GM12878 (cell line): ENCODE data around the gene FGF1. TPM values are rescaled to one million over a fixed set of nuclear protein-coding genes. Genes with fewer than 3 reads are reported as not detected.

ENCODE experiments used
- ATAC-seq: fragments of 200-7000 bp; cut with Tn5 transposase; 3 replicates; pipeline ENCODE4 v1.9.1; 2020; ENCODE audit warnings: mild to moderate bottlenecking, moderate library complexity
- BruUV-seq: library from RNA; stranded (reverse); fragments of 400-500 nt; replicated peaks from 2 replicates; lab custom pipeline; 2021; lab: Mats Ljungman, UMichigan
- CTCF ChIA-PET: fragments of 300-600 bp; sonication (Branson Sonifier 250); formaldehyde crosslinking; extraction: SDS; loops from one replicate; lab custom pipeline; 2021; ENCODE audit warnings: inconsistent platforms; lab: Yijun Ruan, JAX
- POLR2A ChIA-PET: fragments of 350-600 bp; formaldehyde crosslinking; extraction: SDS; loops from one replicate; lab custom pipeline; 2021; ENCODE audit warnings: inconsistent platforms; lab: Charles Lee
- RAD21 ChIA-PET: fragments of 300-600 bp; sonication (Branson Sonifier 250); formaldehyde crosslinking; loops from one replicate; lab custom pipeline; 2023; ENCODE audit warnings: antibody characterized with exemption; ENCODE audit not compliant: unreplicated experiment; lab: Charles Lee
- SMC1A ChIA-PET: fragments of 300-600 bp; sonication (Branson Sonifier 250); formaldehyde crosslinking; loops from one replicate; lab custom pipeline; 2023; ENCODE audit not compliant: unreplicated experiment, uncharacterized antibody; lab: Charles Lee
- DNase-seq: peaks from one replicate; pipeline ENCODE4 v3.0.0-alpha.2; 2011; ENCODE audit warnings: low read depth, low spot score
- FAIRE-seq: peaks from 3 replicates; lab custom pipeline; 2011; peaks lifted over from hg19 to GRCh38; lab: Jason Lieb, UNC
- H2AFZ ChIP-seq: 2 replicates; pipeline ENCODE4 v1.6.0; 2011; ENCODE audit warnings: low read depth, low read length, control low read depth; ENCODE audit not compliant: control insufficient read depth
- H3K27ac ChIP-seq: 2 replicates; pipeline ENCODE4 v1.5.1; 2011; ENCODE audit warnings: control low read depth; ENCODE audit not compliant: control insufficient read depth, insufficient read depth
- H3K27me3 ChIP-seq, 2 experiments: replicated peaks in 1 of 2; 2 replicates each; pipeline versions ENCODE4 v1.6.0 to v1.6.1; 2011; ENCODE audit warnings: low read length in 1 of 2; ENCODE audit not compliant: control insufficient read depth in 2 of 2, insufficient read depth in 2 of 2
- H3K36me3 ChIP-seq, 2 experiments: 2 replicates each; pipeline ENCODE4 v1.5.1; 2011; ENCODE audit warnings: low read length in 1 of 2; ENCODE audit not compliant: control insufficient read depth in 2 of 2, insufficient read depth in 2 of 2
- H3K4me1 ChIP-seq: 2 replicates; pipeline ENCODE4 v1.6.1; 2011; ENCODE audit warnings: mild to moderate bottlenecking, low read length, moderate library complexity, mixed read lengths; ENCODE audit not compliant: control insufficient read depth, insufficient read depth
- H3K4me2 ChIP-seq: 2 replicates; pipeline ENCODE4 v1.6.0; 2011; ENCODE audit warnings: control low read depth; ENCODE audit not compliant: control insufficient read depth, insufficient read depth
- H3K4me3 ChIP-seq: fragments of 200-600 bp; sonication (generic); 2 replicates; pipeline ENCODE4 v1.5.1; 2016
- H3K79me2 ChIP-seq: 2 replicates; pipeline ENCODE4 v1.6.0; 2011; ENCODE audit warnings: low read length; ENCODE audit not compliant: control insufficient read depth, insufficient read depth
- H3K9ac ChIP-seq: 2 replicates; pipeline ENCODE4 v1.8.0; 2011; ENCODE audit warnings: low read length, control low read depth, mixed read lengths; ENCODE audit not compliant: control insufficient read depth, insufficient read depth
- H3K9me3 ChIP-seq: replicated peaks from 3 replicates; pipeline ENCODE4 v1.5.1; 2011; ENCODE audit warnings: mild to moderate bottlenecking, low read length; ENCODE audit not compliant: control insufficient read depth, insufficient read depth
- H4K20me1 ChIP-seq: 2 replicates; pipeline ENCODE4 v1.6.0; 2011; ENCODE audit not compliant: control insufficient read depth, insufficient read depth
- EP300 ChIP-seq, 2 experiments: fragments of 150-350 bp in 1 of 2; IDR thresholded peaks; 2 replicates each; pipeline ENCODE4 v1.6.1; 2011 to 2012; ENCODE audit warnings: low read depth in 2 of 2, low read length in 2 of 2, borderline replicate concordance in 1 of 2, improper control_type of control experiment in 1 of 2, inconsistent platforms in 1 of 2; ENCODE audit not compliant: control insufficient read depth in 1 of 2
- FOXK2 ChIP-seq: fragments of 450-650 bp; IDR thresholded peaks from 2 replicates; pipeline ENCODE4 v1.6.1; 2017; ENCODE audit warnings: mild to moderate bottlenecking, moderate library complexity
- HDGF ChIP-seq: fragments of 450-650 bp; IDR thresholded peaks from 2 replicates; pipeline ENCODE4 v1.6.1; 2016; ENCODE audit warnings: antibody characterized with exemption
- NFYA ChIP-seq: IDR thresholded peaks from 2 replicates; pipeline ENCODE4 v1.6.1; 2011; ENCODE audit warnings: low read depth, mild to moderate bottlenecking, low read length, improper control_type of control experiment, borderline replicate concordance
- RAD21 ChIP-seq: IDR thresholded peaks from 2 replicates; pipeline ENCODE4 v1.6.1; 2011; ENCODE audit warnings: mild to moderate bottlenecking, low read depth, low read length, moderate library complexity; ENCODE audit not compliant: insufficient read depth
- RUNX3 ChIP-seq: IDR thresholded peaks from 2 replicates; pipeline ENCODE4 v1.6.1; 2012; ENCODE audit warnings: low read length, inconsistent platforms
- WGBS: methylation state at CpG from one replicate; pipeline ENCODE4 v1.1.6; 2016; ENCODE audit warnings: low lambda C conversion rate; ENCODE audit not compliant: insufficient replicate concordance, insufficient coverage; ENCODE audit errors: missing lambda C conversion rate; 5-methylcytosine and 5-hydroxymethylcytosine counted together
- in situ Hi-C: fragments of 300-500 bp; cut with MboI; formaldehyde crosslinking; loops from 9 replicates; pipeline ENCODE4 v1.14.3; 2018; ENCODE audit warnings: mixed read lengths
- intact Hi-C: fragments of 100-400 bp; cut with micrococcal nuclease; formaldehyde crosslinking; loops from one replicate; pipeline ENCODE4 v1.14.2; 2022; ENCODE audit not compliant: unreplicated experiment
- polyA plus RNA-seq, 11 experiments: library from polyadenylated mRNA; depleted of rRNA in 4 of 11; unstranded in 6 of 11; stranded (reverse) in 5 of 11; fragments of >200 nt; fragmentation: Nextera tagmentation in 4 of 11; fragmentation: Illumina TruSeq in 1 of 11; extraction: Ambion mirVana in 4 of 11; extraction: Trizol in 1 of 11; gene quantifications; 1 replicate in 1 of 11; 2 replicates in 10 of 11; pipeline versions ENCODE4 v1.2.1 to v1.2.3, GENCODE V29; 2011 to 2016; ENCODE audit warnings: inconsistent platforms in 2 of 11, missing spikeins in 2 of 11, low read depth in 1 of 11
- total RNA-seq, 4 experiments: library from RNA; depleted of rRNA in 3 of 4; stranded (reverse); fragments of >200 nt in 3 of 4; fragmentation: Illumina TruSeq in 1 of 4; extraction: Trizol in 1 of 4; gene quantifications; 2 replicates each; pipeline versions ENCODE4 v1.2.1 to v1.2.3, GENCODE V29; 2013 to 2021
- TF ChIP-seq, protein P1 (sequence below): fragments of 150-350 bp; IDR thresholded peaks from 2 replicates; pipeline ENCODE4 v1.6.1; 2016; ENCODE audit warnings: low read depth, low read length
- TF ChIP-seq, protein P2 (sequence below): IDR thresholded peaks from 2 replicates; pipeline ENCODE4 v1.6.1; 2012; ENCODE audit warnings: low read depth, low read length, improper control_type of control experiment

The FGF1 gene
- total and polyA plus RNA-seq, 10 of the 15 experiments (the other 5 are each of a cell fraction or from before 2014, with no cell fraction given), result not detected

DNA sequence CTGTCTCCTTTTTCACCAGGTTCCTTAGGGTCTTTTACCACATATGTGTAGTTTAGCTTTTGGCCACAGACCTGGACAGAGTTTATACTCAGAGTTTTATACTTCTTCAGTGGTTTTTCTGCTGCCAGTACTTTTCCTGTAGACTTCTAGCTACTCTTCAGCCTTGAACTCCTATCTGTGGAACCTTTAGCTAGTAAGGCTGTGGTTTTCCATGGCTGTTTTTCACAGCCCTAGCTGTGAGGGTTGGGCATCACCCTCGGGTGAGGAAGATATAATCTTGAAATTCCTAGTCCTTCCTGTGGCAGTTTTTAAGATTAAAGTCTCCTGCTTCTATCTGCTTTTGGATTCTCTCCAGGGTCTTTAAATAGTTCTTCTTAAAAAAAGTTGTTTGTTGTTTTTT lies 109.1 kb downstream of the FGF1 start:
- in situ Hi-C loops (no loop called here), intact Hi-C loops (no loop called here)
- TF ChIP-seq NFYA (no peak), RAD21 (no peak), RUNX3 (no peak), FOXK2 (no peak), HDGF (no peak), EP300 (IDR thresholded peaks at IDR 0.05; ENCODE audit: borderline replicate concordance in 1 of 2, control insufficient read depth in 1 of 2, low read depth in 2 of 2, low read length in 2 of 2) (no peak)
- TF ChIP-seq, protein P1, sequence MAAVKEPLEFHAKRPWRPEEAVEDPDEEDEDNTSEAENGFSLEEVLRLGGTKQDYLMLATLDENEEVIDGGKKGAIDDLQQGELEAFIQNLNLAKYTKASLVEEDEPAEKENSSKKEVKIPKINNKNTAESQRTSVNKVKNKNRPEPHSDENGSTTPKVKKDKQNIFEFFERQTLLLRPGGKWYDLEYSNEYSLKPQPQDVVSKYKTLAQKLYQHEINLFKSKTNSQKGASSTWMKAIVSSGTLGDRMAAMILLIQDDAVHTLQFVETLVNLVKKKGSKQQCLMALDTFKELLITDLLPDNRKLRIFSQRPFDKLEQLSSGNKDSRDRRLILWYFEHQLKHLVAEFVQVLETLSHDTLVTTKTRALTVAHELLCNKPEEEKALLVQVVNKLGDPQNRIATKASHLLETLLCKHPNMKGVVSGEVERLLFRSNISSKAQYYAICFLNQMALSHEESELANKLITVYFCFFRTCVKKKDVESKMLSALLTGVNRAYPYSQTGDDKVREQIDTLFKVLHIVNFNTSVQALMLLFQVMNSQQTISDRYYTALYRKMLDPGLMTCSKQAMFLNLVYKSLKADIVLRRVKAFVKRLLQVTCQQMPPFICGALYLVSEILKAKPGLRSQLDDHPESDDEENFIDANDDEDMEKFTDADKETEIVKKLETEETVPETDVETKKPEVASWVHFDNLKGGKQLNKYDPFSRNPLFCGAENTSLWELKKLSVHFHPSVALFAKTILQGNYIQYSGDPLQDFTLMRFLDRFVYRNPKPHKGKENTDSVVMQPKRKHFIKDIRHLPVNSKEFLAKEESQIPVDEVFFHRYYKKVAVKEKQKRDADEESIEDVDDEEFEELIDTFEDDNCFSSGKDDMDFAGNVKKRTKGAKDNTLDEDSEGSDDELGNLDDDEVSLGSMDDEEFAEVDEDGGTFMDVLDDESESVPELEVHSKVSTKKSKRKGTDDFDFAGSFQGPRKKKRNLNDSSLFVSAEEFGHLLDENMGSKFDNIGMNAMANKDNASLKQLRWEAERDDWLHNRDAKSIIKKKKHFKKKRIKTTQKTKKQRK, result no peak
- TF ChIP-seq, protein P2, sequence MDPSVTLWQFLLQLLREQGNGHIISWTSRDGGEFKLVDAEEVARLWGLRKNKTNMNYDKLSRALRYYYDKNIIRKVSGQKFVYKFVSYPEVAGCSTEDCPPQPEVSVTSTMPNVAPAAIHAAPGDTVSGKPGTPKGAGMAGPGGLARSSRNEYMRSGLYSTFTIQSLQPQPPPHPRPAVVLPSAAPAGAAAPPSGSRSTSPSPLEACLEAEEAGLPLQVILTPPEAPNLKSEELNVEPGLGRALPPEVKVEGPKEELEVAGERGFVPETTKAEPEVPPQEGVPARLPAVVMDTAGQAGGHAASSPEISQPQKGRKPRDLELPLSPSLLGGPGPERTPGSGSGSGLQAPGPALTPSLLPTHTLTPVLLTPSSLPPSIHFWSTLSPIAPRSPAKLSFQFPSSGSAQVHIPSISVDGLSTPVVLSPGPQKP, result no peak
- BruUV-seq, result no TSS peak
- SMC1A ChIA-PET, result interaction anchor here (0.6 to 0.9 kb wide), 2 partner anchors 8 to 24 kb away, joined by 3 to 5 read pairs; no protein-coding TSS in a partner anchor
- H3K79me2 ChIP-seq, result no peaks in the 10 kb centered on the region
- CTCF ChIA-PET, result no interaction called here
- H3K4me3 ChIP-seq, result no peak overlapping the region
- POLR2A ChIA-PET, result no interaction called here
- H3K27me3 ChIP-seq, result no peaks in the 10 kb centered on the region
- no peak for DNase-seq
- H4K20me1 ChIP-seq, result no peaks in the 10 kb centered on the region
- FAIRE-seq, result no peak
- no peak overlapping the region for H3K4me2 ChIP-seq
- RAD21 ChIA-PET, result no interaction called here
- H3K36me3 ChIP-seq, result no peaks in the 10 kb centered on the region
- no peak overlapping the region for H3K9ac ChIP-seq
- WGBS, result 0% methylated on average over 1 of the region's 1 CpG
- ATAC-seq, result no peak
- H2AFZ ChIP-seq, result no peak overlapping the region
- H3K4me1 ChIP-seq, result no peaks in the 10 kb centered on the region
- no peak overlapping the region for H3K27ac ChIP-seq
- H3K9me3 ChIP-seq, result no peaks in the 10 kb centered on the region
